ENCODE results near the gene CGB3.

DNA sequence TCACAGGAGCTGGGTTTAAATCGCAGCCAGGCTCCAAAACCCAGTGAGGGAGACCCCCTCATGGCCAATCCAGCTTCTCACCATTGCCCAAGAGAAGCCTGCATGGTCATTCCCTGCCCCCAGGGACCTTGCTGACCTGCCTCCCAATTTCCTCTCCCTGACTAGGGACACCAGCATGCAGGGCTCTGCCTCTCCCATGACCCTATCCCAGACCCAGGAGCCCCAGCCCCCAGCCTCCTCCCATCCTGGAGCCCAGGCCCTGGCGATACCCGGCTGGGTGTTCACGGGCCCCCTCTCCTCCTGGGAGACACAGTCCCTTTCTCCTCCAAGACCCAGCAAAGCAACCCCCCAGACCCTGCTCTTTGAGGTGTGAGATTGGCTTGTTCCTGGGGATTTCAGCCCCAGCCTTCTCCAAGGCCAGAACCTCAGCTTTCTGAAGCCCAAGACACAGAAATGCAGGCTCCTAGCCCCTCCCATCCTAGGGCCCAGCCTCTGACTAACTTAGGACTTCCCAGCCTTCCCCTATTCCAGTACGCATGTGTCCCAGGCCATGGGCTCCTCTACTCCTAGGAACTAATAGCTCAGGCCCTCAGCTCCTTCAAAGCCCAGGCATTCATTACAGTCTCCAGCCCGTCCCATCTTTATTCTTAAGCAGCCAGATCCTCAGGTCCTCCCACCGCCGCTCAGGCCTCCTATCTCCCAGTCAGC, 32.1 kb downstream of the CGB3 start:
- TF ChIP-seq EZH2 (IDR thresholded peaks at IDR 0.05; ENCODE audit: low read length) = no peak
- TF ChIP-seq, protein P1, sequence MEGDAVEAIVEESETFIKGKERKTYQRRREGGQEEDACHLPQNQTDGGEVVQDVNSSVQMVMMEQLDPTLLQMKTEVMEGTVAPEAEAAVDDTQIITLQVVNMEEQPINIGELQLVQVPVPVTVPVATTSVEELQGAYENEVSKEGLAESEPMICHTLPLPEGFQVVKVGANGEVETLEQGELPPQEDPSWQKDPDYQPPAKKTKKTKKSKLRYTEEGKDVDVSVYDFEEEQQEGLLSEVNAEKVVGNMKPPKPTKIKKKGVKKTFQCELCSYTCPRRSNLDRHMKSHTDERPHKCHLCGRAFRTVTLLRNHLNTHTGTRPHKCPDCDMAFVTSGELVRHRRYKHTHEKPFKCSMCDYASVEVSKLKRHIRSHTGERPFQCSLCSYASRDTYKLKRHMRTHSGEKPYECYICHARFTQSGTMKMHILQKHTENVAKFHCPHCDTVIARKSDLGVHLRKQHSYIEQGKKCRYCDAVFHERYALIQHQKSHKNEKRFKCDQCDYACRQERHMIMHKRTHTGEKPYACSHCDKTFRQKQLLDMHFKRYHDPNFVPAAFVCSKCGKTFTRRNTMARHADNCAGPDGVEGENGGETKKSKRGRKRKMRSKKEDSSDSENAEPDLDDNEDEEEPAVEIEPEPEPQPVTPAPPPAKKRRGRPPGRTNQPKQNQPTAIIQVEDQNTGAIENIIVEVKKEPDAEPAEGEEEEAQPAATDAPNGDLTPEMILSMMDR (optimal IDR thresholded peaks at IDR 0.05 in 1 of 3, IDR thresholded peaks at IDR 0.05 in 1 of 3, conservative IDR thresholded peaks at IDR 0.05 in 1 of 3; ENCODE audit: extremely low read depth in 1 of 3, insufficient read depth in 2 of 3, low read length in 3 of 3) = no peak

Data from keratinocyte (primary cell).